Activated CD4-positive, alpha-beta memory T cell treated with anti-CD3 and anti-CD28 coated beads for 36 hours (primary cell): Measurements from ENCODE around the gene PSME2. TPM values are rescaled to one million over a fixed set of nuclear protein-coding genes. Genes with fewer than 3 reads are reported as not detected.

Source experiments
- CTCF ChIA-PET: fragments of 350-600 bp; sonication (Branson Sonifier 250); formaldehyde crosslinking; loops from one replicate; lab custom pipeline; 2021; ENCODE audit warnings: antibody characterized with exemption, inconsistent platforms; lab: Charles Lee
- POLR2A ChIA-PET: fragments of 350-600 bp; sonication (Branson Sonifier 250); formaldehyde crosslinking; loops from one replicate; lab custom pipeline; 2021; ENCODE audit warnings: antibody characterized with exemption; lab: Charles Lee
- DNase-seq: peaks from one replicate; pipeline ENCODE4 v3.0.0-alpha.2; 2020
- H3K27ac Mint-ChIP-seq: one replicate; pipeline ENCODE4 v1.8.0; 2021; ENCODE audit warnings: mixed read lengths
- H3K27me3 Mint-ChIP-seq: one replicate; pipeline ENCODE4 v1.8.0; 2021; ENCODE audit warnings: mixed read lengths
- H3K36me3 Mint-ChIP-seq: one replicate; pipeline ENCODE4 v1.8.0; 2021; ENCODE audit warnings: mixed read lengths
- H3K4me1 Mint-ChIP-seq: one replicate; pipeline ENCODE4 v1.8.0; 2021; ENCODE audit warnings: low read depth, mixed read lengths
- H3K4me3 Mint-ChIP-seq: one replicate; pipeline ENCODE4 v1.8.0; 2021; ENCODE audit warnings: mild to moderate bottlenecking, mixed read lengths
- H3K9me3 Mint-ChIP-seq: one replicate; pipeline ENCODE4 v1.8.0; 2021; ENCODE audit warnings: mixed read lengths
- intact Hi-C: fragments of 100-400 bp; cut with micrococcal nuclease; formaldehyde crosslinking; loops from one replicate; pipeline ENCODE4 v1.15.1; 2023
- microRNA-seq: library from miRNA; unstranded; fragments of <30 nt; microRNA quantifications from one replicate; pipeline ENCODE4 v1.2.0, GENCODE V29; 2022; ENCODE audit warnings: borderline number of aligned reads, borderline microRNAs expressed, borderline replicate concordance
- total RNA-seq, 2 experiments: library from RNA; stranded (reverse); gene quantifications; one replicate each; pipeline ENCODE4 v1.2.3, GENCODE V29; 2021

The PSME2 gene
- total RNA-seq, 2 experiments from 2014 or later, result 404 to 411 TPM

- intact Hi-C loops, result loop anchor here (10.0 kb wide), 1 partner anchor 114 kb away; the partner anchor contains the start of gene DHRS4L2
- no peak overlapping the region for H3K27ac Mint-ChIP-seq
- peaks cover 14% of the 10 kb centered on the region for H3K4me1 Mint-ChIP-seq
- ChIA-PET CTCF (interaction anchor here (11.8 to 12.3 kb wide), 2 partner anchors 7 to 40 kb away, joined by 241 to 458 read pairs; no protein-coding TSS in a partner anchor), POLR2A (no interaction called here)
- H3K27me3 Mint-ChIP-seq, result no peaks in the 10 kb centered on the region
- H3K36me3 Mint-ChIP-seq, result peaks cover 70% of the 10 kb centered on the region
- DNase-seq, result no peak
- H3K9me3 Mint-ChIP-seq, result no peaks in the 10 kb centered on the region
- no peak overlapping the region for H3K4me3 Mint-ChIP-seq
Observed at GRCh38 chr14:24098927-24099813, 47.2 kb downstream of the PSME2 start.

DNA sequence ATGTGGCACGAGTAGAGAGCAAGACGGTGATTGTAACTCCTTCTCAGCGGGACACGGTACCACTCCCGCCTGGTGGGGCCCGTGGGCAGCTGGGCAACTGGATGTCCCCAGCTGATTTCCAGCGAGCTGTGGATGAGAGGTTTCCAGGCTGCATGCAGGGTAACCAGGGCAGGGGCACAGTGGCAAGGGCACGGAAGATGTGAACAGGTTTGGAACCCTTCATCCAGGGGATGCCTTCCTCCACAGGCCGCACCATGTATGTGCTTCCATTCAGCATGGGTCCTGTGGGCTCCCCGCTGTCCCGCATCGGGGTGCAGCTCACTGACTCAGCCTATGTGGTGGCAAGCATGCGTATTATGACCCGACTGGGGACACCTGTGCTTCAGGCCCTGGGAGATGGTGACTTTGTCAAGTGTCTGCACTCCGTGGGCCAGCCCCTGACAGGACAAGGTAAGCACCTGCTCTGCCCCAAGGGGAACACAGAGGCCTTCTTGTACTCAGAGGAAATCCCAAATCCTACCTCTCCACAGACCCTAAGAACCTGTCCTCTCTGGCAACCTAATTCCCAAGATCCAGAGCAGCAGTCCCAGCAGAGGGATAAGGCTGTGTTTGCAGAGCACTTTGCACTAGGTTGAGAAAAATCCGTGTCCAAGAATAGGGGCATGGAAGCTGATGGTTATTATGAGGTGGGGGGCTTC is 48.0 kb downstream of the PSME2 start:
- peaks cover 62% of the 10 kb centered on the region for H3K36me3 Mint-ChIP-seq
- no peak for DNase-seq
- intact Hi-C loops, result loop anchor here (10.0 kb wide), 1 partner anchor 114 kb away; the partner anchor contains the start of gene DHRS4L2
- CTCF ChIA-PET, result interaction anchor here (11.8 to 12.3 kb wide), 2 partner anchors 8 to 39 kb away, joined by 241 to 458 read pairs; no protein-coding TSS in a partner anchor
- H3K4me1 Mint-ChIP-seq, result peaks cover 18% of the 10 kb centered on the region
- no peak overlapping the region for H3K27ac Mint-ChIP-seq
- no peaks in the 10 kb centered on the region for H3K27me3 Mint-ChIP-seq
- H3K9me3 Mint-ChIP-seq, result no peaks in the 10 kb centered on the region
- H3K4me3 Mint-ChIP-seq, result no peak overlapping the region
- POLR2A ChIA-PET, result interaction anchor here (0.9 to 1.2 kb wide), 2 partner anchors 10 to 15 kb away, joined by 3 to 5 read pairs; no protein-coding TSS in a partner anchor

DNA sequence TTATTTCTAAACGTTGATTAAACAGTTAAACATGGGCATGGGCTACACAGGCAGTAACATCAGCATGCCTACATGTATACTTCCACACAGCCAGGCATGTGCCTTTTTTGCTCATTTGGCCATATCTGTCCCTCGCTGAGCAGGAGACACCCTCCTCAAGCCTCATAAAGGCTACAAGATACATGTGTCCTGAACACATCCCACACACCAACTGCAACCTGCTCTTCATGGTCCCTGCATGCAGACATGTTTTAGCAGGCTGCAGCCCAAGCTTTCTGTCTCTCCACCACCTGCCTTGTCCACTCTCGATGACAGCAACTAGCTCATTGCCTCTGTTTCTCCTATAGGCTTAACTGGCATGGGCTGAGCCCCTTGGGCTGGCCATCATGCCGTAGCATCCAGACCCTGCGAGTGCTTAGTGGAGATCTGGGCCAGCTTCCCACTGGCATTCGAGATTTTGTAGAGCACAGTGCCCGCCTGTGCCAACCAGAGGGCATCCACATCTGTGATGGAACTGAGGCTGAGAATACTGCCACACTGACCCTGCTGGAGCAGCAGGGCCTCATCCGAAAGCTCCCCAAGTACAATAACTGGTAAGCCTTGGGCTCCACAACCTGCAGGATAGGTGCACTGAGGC is 49.7 kb downstream of the PSME2 start:
- intact Hi-C loops, result loop anchor here (10.0 kb wide), 1 partner anchor 112 kb away; the partner anchor contains the start of gene DHRS4L2
- H3K4me3 Mint-ChIP-seq, result peak overlapping the region; percentile 32
- H3K36me3 Mint-ChIP-seq, result peaks cover 49% of the 10 kb centered on the region
- H3K27me3 Mint-ChIP-seq, result no peaks in the 10 kb centered on the region
- H3K27ac Mint-ChIP-seq, result peak overlapping the region; percentile 42
- DNase-seq, result no peak
- POLR2A ChIA-PET, result interaction anchor here (0.8 to 3.1 kb wide), 4 partner anchors 12 to 39 kb away, joined by 3 to 41 read pairs (median 4); partner anchors contain the start of genes DCAF11, NRL and PSME1
- peaks cover 25% of the 10 kb centered on the region for H3K4me1 Mint-ChIP-seq
- no peaks in the 10 kb centered on the region for H3K9me3 Mint-ChIP-seq
- CTCF ChIA-PET, result interaction anchor here (0.9 to 12.3 kb wide), 4 partner anchors 10 to 64 kb away, joined by 3 to 458 read pairs (median 127); partner anchors contain the start of genes DCAF11 and NRL

- intact Hi-C loops, result loop anchor here (1.0 to 10.0 kb wide), 3 partner anchors 13 to 111 kb away; partner anchors contain the start of genes DHRS4L2 and PSME2
- POLR2A ChIA-PET, result interaction anchor here (0.6 to 4.0 kb wide), 13 partner anchors 9 to 119 kb away, joined by 3 to 46 read pairs (median 5); partner anchors contain the start of genes DCAF11, IRF9, NRL and PSME1
- CTCF ChIA-PET, result interaction anchor here (0.6 to 12.3 kb wide), 10 partner anchors 11 to 552 kb away, joined by 3 to 458 read pairs (median 8); partner anchors contain the start of genes DCAF11, DHRS1, IRF9 and NOP9
- H3K27ac Mint-ChIP-seq, result peak overlapping the region; percentile 97
- DNase-seq, result peak; percentile 84
- peaks cover 40% of the 10 kb centered on the region for H3K36me3 Mint-ChIP-seq
- no peaks in the 10 kb centered on the region for H3K27me3 Mint-ChIP-seq
- H3K4me3 Mint-ChIP-seq, result peak overlapping the region; percentile 94
- peaks cover 27% of the 10 kb centered on the region for H3K4me1 Mint-ChIP-seq
- H3K9me3 Mint-ChIP-seq, result no peaks in the 10 kb centered on the region
Observed at GRCh38 chr14:24095271-24096068, 50.9 kb downstream of the PSME2 start.

GRCh38 chr14:24094841-24095270 is 51.6 kb downstream of the PSME2 start:
- ChIA-PET POLR2A (interaction anchor here (0.6 to 4.0 kb wide), 12 partner anchors 10 to 119 kb away, joined by 3 to 46 read pairs (median 8); partner anchors contain the start of genes DCAF11, IRF9, NRL and PSME2), CTCF (interaction anchor here (0.6 to 12.3 kb wide), 11 partner anchors 11 to 552 kb away, joined by 3 to 458 read pairs (median 3); partner anchors contain the start of genes DCAF11, DHRS1, IRF9 and NOP9)
- peak overlapping the region; percentile 97 for H3K27ac Mint-ChIP-seq
- DNase-seq, result no peak
- intact Hi-C loops, result loop anchor here (1.0 to 10.0 kb wide), 8 partner anchors 13 to 202 kb away; partner anchors contain the start of genes DCAF11, DHRS1, DHRS4L2 and NOP9
- peak overlapping the region; percentile 94 for H3K4me3 Mint-ChIP-seq
- peaks cover 35% of the 10 kb centered on the region for H3K36me3 Mint-ChIP-seq
- H3K27me3 Mint-ChIP-seq, result no peaks in the 10 kb centered on the region
- peaks cover 28% of the 10 kb centered on the region for H3K4me1 Mint-ChIP-seq
- H3K9me3 Mint-ChIP-seq, result no peaks in the 10 kb centered on the region

- H3K4me1 Mint-ChIP-seq, result peaks cover 28% of the 10 kb centered on the region
- POLR2A ChIA-PET, result interaction anchor here (0.8 to 4.0 kb wide), 14 partner anchors 9 to 149 kb away, joined by 3 to 46 read pairs (median 6); partner anchors contain the start of genes CHMP4A, DCAF11, EMC9 and NRL
- CTCF ChIA-PET, result interaction anchor here (0.6 to 12.3 kb wide), 8 partner anchors 12 to 108 kb away, joined by 3 to 458 read pairs (median 18); partner anchors contain the start of genes DCAF11, EMC9, IRF9 and NRL
- H3K4me3 Mint-ChIP-seq, result peak within 1 kb of the TSS; percentile 94
- no peaks in the 10 kb centered on the region for H3K27me3 Mint-ChIP-seq
- no peaks in the 10 kb centered on the region for H3K9me3 Mint-ChIP-seq
- peaks cover 29% of the 10 kb centered on the region for H3K36me3 Mint-ChIP-seq
- peak within 1 kb of the TSS; percentile 97 for H3K27ac Mint-ChIP-seq
- peak; percentile 94 for DNase-seq
- intact Hi-C loops, result loop anchor here (1.0 to 10.0 kb wide), 6 partner anchors 13 to 203 kb away; partner anchors contain the start of genes DCAF11, DHRS1, DHRS4L2 and NOP9
Observed at GRCh38 chr14:24093901-24094840, 52.2 kb downstream of the PSME2 start, which contains the start of gene PCK2. TSS of gene PCK2 (plus strand) at chr14:24094311. CDS start at chr14:24094406, 95 bp downstream.

Small RNA genes lying within 50 kb of the gene (microRNA-seq; reads per million reads assigned to microRNA genes)
- not detected for gene MIR7703

Other genes with a start within 250 kb of the PSME2 start
- 10 to 100 TPM; 25.7 to 27.0 TPM for gene DHRS4, start 192.8 kb downstream of the PSME2 start, total RNA-seq
- 10 to 100 TPM; 27.6 to 29.6 TPM for gene DHRS4L2, start 157.7 kb downstream of the PSME2 start, total RNA-seq
- gene CARMIL3, start 94.6 kb downstream of the PSME2 start, total RNA-seq, result under 1 TPM; 0.75 to 1.00 TPM
- gene CPNE6, start 75.0 kb downstream of the PSME2 start, total RNA-seq, result not detected
- 100 to 1,000 TPM; 118 to 125 TPM for gene PCK2, start 52.3 kb downstream of the PSME2 start, total RNA-seq
- gene DCAF11, start 31.8 kb downstream of the PSME2 start, total RNA-seq, result 10 to 100 TPM; 85.6 to 91.8 TPM
- gene NRL, start 31.7 kb downstream of the PSME2 start, total RNA-seq, result 1 to 10 TPM; 1.2 to 1.9 TPM
- gene FITM1, start 16.0 kb downstream of the PSME2 start, total RNA-seq, result under 1 TPM in 1 of 2 experiments, not detected in 1; 0.86 TPM
- 100 to 1,000 TPM; 403 to 427 TPM for gene PSME1, start 10.4 kb downstream of the PSME2 start, total RNA-seq
- gene EMC9, start 5.0 kb downstream of the PSME2 start, total RNA-seq, result 10 to 100 TPM; 40.0 to 40.9 TPM
- 10 to 100 TPM; 75.5 to 80.4 TPM for gene RNF31, start 888 bp upstream of the PSME2 start, total RNA-seq
- gene IRF9, start 14.7 kb upstream of the PSME2 start, total RNA-seq, result 100 to 1,000 TPM; 158 to 172 TPM
- 10 to 100 TPM; 24.9 to 27.9 TPM for gene REC8, start 25.5 kb upstream of the PSME2 start, total RNA-seq
- 10 to 100 TPM; 69.5 to 72.6 TPM for gene IPO4, start 42.2 kb upstream of the PSME2 start, total RNA-seq
- 10 to 100 TPM; 23.7 to 26.7 TPM for gene TM9SF1, start 48.8 kb upstream of the PSME2 start, total RNA-seq
- gene TSSK4, start 59.1 kb upstream of the PSME2 start, total RNA-seq, result under 1 TPM in 1 of 2 experiments, not detected in 1; 0.50 TPM
- gene CHMP4A, start 66.9 kb upstream of the PSME2 start, total RNA-seq, result 10 to 100 TPM; 79.0 to 84.6 TPM
- gene MDP1, start 69.5 kb upstream of the PSME2 start, total RNA-seq, result 10 to 100 TPM; 14.2 to 15.8 TPM
- gene NEDD8, start 85.8 kb upstream of the PSME2 start, total RNA-seq, result 100 to 1,000 TPM; 202 to 213 TPM
- 10 to 100 TPM; 56.9 to 64.6 TPM for gene GMPR2, start 86.3 kb upstream of the PSME2 start, total RNA-seq
- 100 to 1,000 TPM in 1 of 2 experiments, 10 to 100 TPM in 1; 94.9 to 101 TPM for gene TINF2, start 96.0 kb upstream of the PSME2 start, total RNA-seq
- 1 to 10 TPM; 3.7 to 4.5 TPM for gene TGM1, start 116.6 kb upstream of the PSME2 start, total RNA-seq
- 10 to 100 TPM; 39.5 to 40.6 TPM for gene RABGGTA, start 125.0 kb upstream of the PSME2 start, total RNA-seq
- 10 to 100 TPM; 14.7 to 14.9 TPM for gene DHRS1, start 153.2 kb upstream of the PSME2 start, total RNA-seq
- gene NOP9, start 153.2 kb upstream of the PSME2 start, total RNA-seq, result 10 to 100 TPM; 30.7 to 30.9 TPM
- gene CIDEB, start 161.4 kb upstream of the PSME2 start, total RNA-seq, result 10 to 100 TPM; 22.6 to 25.8 TPM
- 1 to 10 TPM; 9.4 to 9.6 TPM for gene LTB4R2, start 163.5 kb upstream of the PSME2 start, total RNA-seq
- gene LTB4R, start 164.9 kb upstream of the PSME2 start, total RNA-seq, result 10 to 100 TPM; 15.4 to 16.7 TPM
- gene ADCY4, start 188.5 kb upstream of the PSME2 start, total RNA-seq, result 1 to 10 TPM; 1.6 to 2.4 TPM
- gene RIPK3, start 193.4 kb upstream of the PSME2 start, total RNA-seq, result 10 to 100 TPM; 11.0 to 11.8 TPM
- gene NFATC4, start 221.6 kb upstream of the PSME2 start, total RNA-seq, result not detected